ENCODE data around the gene PLAAT2.

GRCh38 chr11:63521896-63522295 is 41.3 kb downstream of the PLAAT2 start:
- TF ChIP-seq, protein P1, sequence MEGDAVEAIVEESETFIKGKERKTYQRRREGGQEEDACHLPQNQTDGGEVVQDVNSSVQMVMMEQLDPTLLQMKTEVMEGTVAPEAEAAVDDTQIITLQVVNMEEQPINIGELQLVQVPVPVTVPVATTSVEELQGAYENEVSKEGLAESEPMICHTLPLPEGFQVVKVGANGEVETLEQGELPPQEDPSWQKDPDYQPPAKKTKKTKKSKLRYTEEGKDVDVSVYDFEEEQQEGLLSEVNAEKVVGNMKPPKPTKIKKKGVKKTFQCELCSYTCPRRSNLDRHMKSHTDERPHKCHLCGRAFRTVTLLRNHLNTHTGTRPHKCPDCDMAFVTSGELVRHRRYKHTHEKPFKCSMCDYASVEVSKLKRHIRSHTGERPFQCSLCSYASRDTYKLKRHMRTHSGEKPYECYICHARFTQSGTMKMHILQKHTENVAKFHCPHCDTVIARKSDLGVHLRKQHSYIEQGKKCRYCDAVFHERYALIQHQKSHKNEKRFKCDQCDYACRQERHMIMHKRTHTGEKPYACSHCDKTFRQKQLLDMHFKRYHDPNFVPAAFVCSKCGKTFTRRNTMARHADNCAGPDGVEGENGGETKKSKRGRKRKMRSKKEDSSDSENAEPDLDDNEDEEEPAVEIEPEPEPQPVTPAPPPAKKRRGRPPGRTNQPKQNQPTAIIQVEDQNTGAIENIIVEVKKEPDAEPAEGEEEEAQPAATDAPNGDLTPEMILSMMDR (IDR thresholded peaks at IDR 0.05), result no peak
- no peak for TF ChIP-seq POLR2A (IDR thresholded peaks at IDR 0.05)

Measured in uterus (tissue), 2 donors.